Measurements from ENCODE around the gene DUOX1.

Gene DUOX1

GRCh38 chr15:45163508-45163856 lies 33.7 kb downstream of the DUOX1 start:
- TF ChIP-seq JUND (IDR thresholded peaks at IDR 0.05; ENCODE audit: low read depth) = no peak
- in situ Hi-C loops (cut with HindIII; ENCODE audit: low pct_unique_long_range_greater_than_20kb, low sequenced_read_pairs) = no loop called here
- DNase-seq (ENCODE audit: low read depth in 1 of 2, low spot score in 1 of 2) = no peak

- TF ChIP-seq JUND (IDR thresholded peaks at IDR 0.05; ENCODE audit: low read depth) = no peak
- no peak for DNase-seq (ENCODE audit: low read depth in 1 of 2, low spot score in 1 of 2)
- in situ Hi-C loops (cut with HindIII; ENCODE audit: low pct_unique_long_range_greater_than_20kb, low sequenced_read_pairs) = no loop called here
Measured at GRCh38 chr15:45164914-45165313, 35.1 kb downstream of the DUOX1 start.

GRCh38 chr15:45165536-45165935 lies 35.7 kb downstream of the DUOX1 start:
- no peak for DNase-seq (ENCODE audit: low read depth in 1 of 2, low spot score in 1 of 2)
- no peak for TF ChIP-seq JUND (IDR thresholded peaks at IDR 0.05; ENCODE audit: low read depth)
- in situ Hi-C loops (cut with HindIII; ENCODE audit: low pct_unique_long_range_greater_than_20kb, low sequenced_read_pairs) = no loop called here

- peak; percentile 84 to 87 for DNase-seq (ENCODE audit: low read depth in 1 of 2, low spot score in 1 of 2)
- in situ Hi-C loops (cut with HindIII; ENCODE audit: low pct_unique_long_range_greater_than_20kb, low sequenced_read_pairs) = no loop called here
- no peak for TF ChIP-seq JUND (IDR thresholded peaks at IDR 0.05; ENCODE audit: low read depth)
Measured at GRCh38 chr15:45166834-45167630, 37.2 kb downstream of the DUOX1 start.

- in situ Hi-C loops (cut with HindIII; ENCODE audit: low pct_unique_long_range_greater_than_20kb, low sequenced_read_pairs) = no loop called here
- no peak for DNase-seq (ENCODE audit: low read depth in 1 of 2, low spot score in 1 of 2)
- no peak for TF ChIP-seq JUND (IDR thresholded peaks at IDR 0.05; ENCODE audit: low read depth)
Measured at GRCh38 chr15:45167631-45168205, 37.9 kb downstream of the DUOX1 start.

GRCh38 chr15:45168286-45168685 lies 38.5 kb downstream of the DUOX1 start:
- DNase-seq (ENCODE audit: low read depth in 1 of 2, low spot score in 1 of 2) = no peak
- in situ Hi-C loops (cut with HindIII; ENCODE audit: low pct_unique_long_range_greater_than_20kb, low sequenced_read_pairs) = no loop called here
- no peak for TF ChIP-seq JUND (IDR thresholded peaks at IDR 0.05; ENCODE audit: low read depth)

- in situ Hi-C loops (cut with HindIII; ENCODE audit: low pct_unique_long_range_greater_than_20kb, low sequenced_read_pairs) = no loop called here
- no peak for TF ChIP-seq JUND (IDR thresholded peaks at IDR 0.05; ENCODE audit: low read depth)
Measured at GRCh38 chr15:45168751-45169551, 39.2 kb downstream of the DUOX1 start.

GRCh38 chr15:45169608-45170480 lies 40.0 kb downstream of the DUOX1 start:
- in situ Hi-C loops (cut with HindIII; ENCODE audit: low pct_unique_long_range_greater_than_20kb, low sequenced_read_pairs) = no loop called here
- TF ChIP-seq JUND (IDR thresholded peaks at IDR 0.05; ENCODE audit: low read depth) = no peak
- no peak for DNase-seq (ENCODE audit: low read depth in 1 of 2, low spot score in 1 of 2)

More at GRCh38 chr15:45168751-45169551, 39.2 kb downstream of the DUOX1 start:
- DNase-seq (ENCODE audit: low read depth in 1 of 2, low spot score in 1 of 2) = no peak

- DNase-seq (ENCODE audit: low read depth in 1 of 2, low spot score in 1 of 2) = no peak
- TF ChIP-seq JUND (IDR thresholded peaks at IDR 0.05; ENCODE audit: low read depth) = no peak
- in situ Hi-C loops (cut with HindIII; ENCODE audit: low pct_unique_long_range_greater_than_20kb, low sequenced_read_pairs) = no loop called here
Measured at GRCh38 chr15:45171912-45172311, 42.1 kb downstream of the DUOX1 start.

- in situ Hi-C loops (cut with HindIII; ENCODE audit: low pct_unique_long_range_greater_than_20kb, low sequenced_read_pairs) = no loop called here
Measured at GRCh38 chr15:45174069-45174468, 44.3 kb downstream of the DUOX1 start.

GRCh38 chr15:45174577-45174976 lies 44.8 kb downstream of the DUOX1 start:
- no peak for TF ChIP-seq JUND (IDR thresholded peaks at IDR 0.05; ENCODE audit: low read depth)
- in situ Hi-C loops (cut with HindIII; ENCODE audit: low pct_unique_long_range_greater_than_20kb, low sequenced_read_pairs) = no loop called here

More at GRCh38 chr15:45174069-45174468, 44.3 kb downstream of the DUOX1 start:
- no peak for TF ChIP-seq JUND (IDR thresholded peaks at IDR 0.05; ENCODE audit: low read depth)
- DNase-seq (ENCODE audit: low read depth in 1 of 2, low spot score in 1 of 2) = no peak

GRCh38 chr15:45177285-45177684 lies 47.5 kb downstream of the DUOX1 start:
- DNase-seq (ENCODE audit: low read depth in 1 of 2, low spot score in 1 of 2) = no peak
- no peak for TF ChIP-seq JUND (IDR thresholded peaks at IDR 0.05; ENCODE audit: low read depth)
- in situ Hi-C loops (cut with HindIII; ENCODE audit: low pct_unique_long_range_greater_than_20kb, low sequenced_read_pairs) = no loop called here

More at GRCh38 chr15:45174577-45174976, 44.8 kb downstream of the DUOX1 start:
- DNase-seq (ENCODE audit: low read depth in 1 of 2, low spot score in 1 of 2) = no peak
